LNCaP clone FGC (cell line): ENCODE data around the gene PLRG1.

Experiments
- DNase-seq: peaks from one replicate; pipeline ENCODE4 v3.0.0-alpha.2; 2011; ENCODE audit warnings: low read depth
- H3K4me3 ChIP-seq: 2 replicates; pipeline ENCODE4 v1.5.1; 2011; ENCODE audit warnings: mild to moderate bottlenecking, low read depth, low read length, control low read depth
- TF ChIP-seq, protein P1 (sequence below): IDR thresholded peaks from 2 replicates; pipeline ENCODE4 v1.5.1; 2012; ENCODE audit warnings: mild to moderate bottlenecking; ENCODE audit not compliant: control insufficient read depth, insufficient read depth; ENCODE audit errors: extremely low read depth

The PLRG1 gene

DNA sequence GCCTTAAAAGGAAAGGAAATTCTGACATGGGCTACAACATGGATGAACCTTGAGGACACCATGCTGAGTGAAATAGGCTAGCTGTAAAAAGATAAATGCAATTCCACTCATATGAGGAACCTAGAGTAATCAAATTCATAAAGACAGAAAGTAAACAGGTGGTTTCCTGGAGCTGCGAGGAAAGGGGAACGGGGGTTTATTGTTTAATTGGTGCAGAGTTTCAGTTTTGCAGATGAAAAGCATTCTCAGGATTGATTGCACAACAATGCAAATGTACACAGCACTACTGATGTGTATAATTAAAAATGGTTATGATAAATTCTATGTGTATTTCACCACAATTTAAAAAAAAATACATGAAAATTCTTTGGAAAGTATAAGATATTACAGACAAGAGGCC, 24.0 kb downstream of the PLRG1 start:
- no peak overlapping the region for H3K4me3 ChIP-seq
- DNase-seq, result no peak
- TF ChIP-seq, protein P1, sequence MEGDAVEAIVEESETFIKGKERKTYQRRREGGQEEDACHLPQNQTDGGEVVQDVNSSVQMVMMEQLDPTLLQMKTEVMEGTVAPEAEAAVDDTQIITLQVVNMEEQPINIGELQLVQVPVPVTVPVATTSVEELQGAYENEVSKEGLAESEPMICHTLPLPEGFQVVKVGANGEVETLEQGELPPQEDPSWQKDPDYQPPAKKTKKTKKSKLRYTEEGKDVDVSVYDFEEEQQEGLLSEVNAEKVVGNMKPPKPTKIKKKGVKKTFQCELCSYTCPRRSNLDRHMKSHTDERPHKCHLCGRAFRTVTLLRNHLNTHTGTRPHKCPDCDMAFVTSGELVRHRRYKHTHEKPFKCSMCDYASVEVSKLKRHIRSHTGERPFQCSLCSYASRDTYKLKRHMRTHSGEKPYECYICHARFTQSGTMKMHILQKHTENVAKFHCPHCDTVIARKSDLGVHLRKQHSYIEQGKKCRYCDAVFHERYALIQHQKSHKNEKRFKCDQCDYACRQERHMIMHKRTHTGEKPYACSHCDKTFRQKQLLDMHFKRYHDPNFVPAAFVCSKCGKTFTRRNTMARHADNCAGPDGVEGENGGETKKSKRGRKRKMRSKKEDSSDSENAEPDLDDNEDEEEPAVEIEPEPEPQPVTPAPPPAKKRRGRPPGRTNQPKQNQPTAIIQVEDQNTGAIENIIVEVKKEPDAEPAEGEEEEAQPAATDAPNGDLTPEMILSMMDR, result no peak

DNA sequence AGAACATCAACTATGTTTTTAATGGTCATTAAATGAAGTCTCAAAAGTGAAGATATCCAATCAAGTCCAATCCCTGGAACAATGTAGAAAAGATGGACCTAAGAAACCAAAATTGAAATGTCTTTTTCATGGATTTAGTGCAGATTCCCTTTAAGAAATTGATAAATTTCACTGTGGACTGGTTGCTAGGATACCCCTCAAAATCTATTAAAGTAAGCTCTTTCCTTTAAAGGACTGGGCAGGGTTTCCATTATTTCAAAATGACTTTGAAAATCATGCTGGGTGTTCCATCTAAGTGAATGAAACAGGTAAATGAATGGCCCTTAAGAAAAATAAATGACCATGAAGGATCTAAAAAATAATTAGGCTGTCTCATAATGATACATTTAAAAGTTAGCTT, 28.6 kb downstream of the PLRG1 start:
- no peak overlapping the region for H3K4me3 ChIP-seq
- TF ChIP-seq, protein P1, result no peak
- no peak for DNase-seq

DNA sequence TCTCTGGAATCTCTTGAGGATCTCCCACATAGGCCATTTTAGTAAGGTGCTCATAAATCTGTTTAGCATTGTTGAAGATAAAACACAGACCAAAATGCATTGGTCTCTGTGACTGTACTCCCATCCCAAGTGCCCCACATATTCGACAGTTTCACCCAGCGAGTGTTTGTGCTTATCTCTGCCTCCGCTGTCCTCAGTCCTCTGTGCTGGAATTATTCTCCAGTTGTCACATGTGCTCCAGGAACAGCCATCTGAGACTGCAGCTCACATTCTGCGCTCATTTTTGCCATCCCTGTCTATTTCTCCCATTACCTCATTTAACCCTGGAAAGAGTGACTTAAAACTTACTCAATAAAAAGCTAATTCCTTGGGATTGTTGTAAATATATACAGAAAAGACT, 31.0 kb downstream of the PLRG1 start:
- DNase-seq, result no peak
- TF ChIP-seq, protein P1, result no peak
- H3K4me3 ChIP-seq, result no peak overlapping the region

DNA sequence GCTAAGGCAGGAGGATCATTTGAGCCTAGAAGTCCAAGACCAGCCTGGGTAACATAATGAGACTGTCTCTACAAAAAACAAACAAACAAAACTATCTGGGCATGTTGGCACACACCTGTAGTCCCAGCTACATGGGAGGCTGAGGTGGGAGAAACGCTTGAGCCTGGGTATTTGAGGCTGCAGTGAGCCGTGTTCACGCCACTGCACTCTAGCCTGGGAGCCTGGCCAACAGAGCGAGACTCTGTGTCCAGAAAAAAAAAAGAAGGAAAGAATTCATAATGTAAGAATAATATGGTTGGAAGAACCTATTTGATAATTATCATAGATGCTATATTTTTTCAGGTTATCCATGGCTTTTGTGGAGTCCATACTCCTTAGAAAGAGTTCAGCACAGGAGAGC, 32.6 kb downstream of the PLRG1 start:
- H3K4me3 ChIP-seq, result no peak overlapping the region
- DNase-seq, result no peak
- TF ChIP-seq, protein P1, result no peak

DNA sequence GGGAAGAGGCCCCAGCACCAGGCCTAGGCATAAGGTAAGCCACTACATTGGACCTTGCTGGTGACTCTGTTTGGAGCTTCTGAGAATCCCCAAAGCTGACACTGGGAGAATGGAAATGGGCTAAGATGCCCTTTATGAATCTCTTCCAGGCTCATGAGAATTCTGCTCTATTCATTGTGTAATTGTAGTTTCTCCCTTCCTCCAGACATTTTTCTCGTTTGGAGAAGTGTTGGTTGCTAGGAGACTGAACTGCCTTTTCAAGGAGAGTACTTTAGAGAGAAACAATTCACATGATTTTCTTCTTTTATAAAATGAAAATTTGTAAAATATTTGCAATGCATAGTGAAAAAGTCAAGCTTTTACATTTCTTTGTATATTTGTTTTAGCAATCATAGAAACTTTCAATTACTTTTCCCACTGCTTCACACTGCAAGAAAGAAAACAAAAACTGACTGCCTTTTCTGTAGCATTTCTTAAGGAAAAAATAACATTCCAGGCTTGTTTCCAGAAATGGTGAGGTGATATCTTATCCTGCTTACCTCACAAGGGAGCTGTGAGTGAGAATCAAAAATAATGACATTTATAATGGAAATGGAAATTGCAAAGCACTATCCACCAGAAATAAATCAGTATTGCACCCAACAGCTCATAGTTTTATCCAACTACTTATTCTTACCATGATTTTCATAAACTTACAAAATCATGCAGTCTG, 33.7 kb downstream of the PLRG1 start:
- TF ChIP-seq, protein P1, result no peak
- DNase-seq, result no peak
- no peak overlapping the region for H3K4me3 ChIP-seq

DNA sequence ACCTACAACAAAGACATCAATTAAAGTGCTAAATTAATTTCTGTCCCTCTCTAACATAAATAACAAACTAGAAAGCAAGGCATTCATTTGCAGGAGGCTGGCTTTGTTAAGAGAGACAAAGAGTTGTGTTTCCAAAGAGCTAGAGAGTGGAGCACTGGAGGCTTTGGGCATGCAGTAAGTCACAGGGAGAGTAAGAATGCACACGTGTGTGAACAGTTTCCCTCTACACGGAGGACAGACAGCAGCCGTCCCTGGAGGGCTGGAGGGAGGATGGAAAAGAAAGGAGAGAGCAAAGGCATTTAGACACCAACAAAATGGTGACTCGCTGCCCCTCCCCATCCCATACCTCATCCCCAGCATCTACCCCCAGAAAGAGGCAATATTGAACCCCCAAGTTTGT, 38.2 kb downstream of the PLRG1 start:
- TF ChIP-seq, protein P1, result no peak

DNA sequence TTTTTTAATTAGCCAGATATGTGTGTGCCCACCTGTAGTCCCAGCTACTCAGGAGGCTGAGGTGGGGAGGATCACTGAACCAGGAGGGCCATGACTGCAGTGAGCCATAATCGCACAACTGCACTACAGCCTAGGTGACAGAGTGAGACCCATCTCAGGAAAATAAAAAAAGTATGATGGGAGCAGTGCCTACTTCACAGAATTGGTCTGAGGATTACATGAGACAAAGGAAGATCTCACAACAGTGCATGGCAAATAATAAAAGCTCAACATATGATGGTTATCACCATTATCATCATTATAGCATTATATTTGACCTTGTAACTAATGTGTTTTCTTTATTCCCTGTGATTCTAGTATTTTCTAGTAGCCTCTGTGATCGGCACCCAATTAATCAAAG, 38.7 kb downstream of the PLRG1 start:
- no peak overlapping the region for H3K4me3 ChIP-seq
- TF ChIP-seq, protein P1, result no peak
- no peak for DNase-seq

More for the DNA sequence above, 38.2 kb downstream of the PLRG1 start:
- no peak overlapping the region for H3K4me3 ChIP-seq
- DNase-seq, result no peak
